K562 (cell line): ENCODE measurements around the gene EBI3. TPM values are rescaled to one million over a fixed set of nuclear protein-coding genes. Genes with fewer than 3 reads are reported as not detected.

Experiments used
- GTF2A2 ChIP-seq: IDR thresholded peaks from 2 replicates; pipeline ENCODE4 v1.6.1; 2016; ENCODE audit warnings: mild to moderate bottlenecking, missing genetic modification characterization, missing compliant biosample characterization
- NCOA1 ChIP-seq: fragments of 450-650 bp; IDR thresholded peaks from 2 replicates; pipeline ENCODE4 v1.6.1; 2016; ENCODE audit warnings: low read depth
- NFE2L1 ChIP-seq: fragments of 450-650 bp; IDR thresholded peaks from 2 replicates; pipeline ENCODE4 v1.6.1; 2016; ENCODE audit warnings: missing genetic modification characterization, low read depth, mild to moderate bottlenecking, missing compliant biosample characterization, moderate library complexity, borderline replicate concordance
- ZC3H4 ChIP-seq: sonication (generic); formaldehyde crosslinking; IDR thresholded peaks from 2 replicates; pipeline ENCODE4 v1.9.0; 2021; ENCODE audit warnings: missing genetic modification reagents, borderline replicate concordance
- ZKSCAN3 ChIP-seq: fragments of 250-450 bp; sonication (Bioruptor Pico); IDR thresholded peaks from 2 replicates; pipeline ENCODE4 v1.4.0; 2020
- ZNF764 ChIP-seq: fragments of 250-450 bp; sonication (Bioruptor Pico); IDR thresholded peaks from 2 replicates; pipeline ENCODE4 v1.4.0; 2020; ENCODE audit warnings: low read depth, mild to moderate bottlenecking, moderate library complexity
- ZNF830 ChIP-seq: fragments of 250-450 bp; sonication (Bioruptor Pico); IDR thresholded peaks from 2 replicates; pipeline ENCODE4 v1.5.0; 2021; ENCODE audit warnings: mild to moderate bottlenecking
- polyA plus RNA-seq, 8 experiments: library from polyadenylated mRNA; depleted of rRNA in 4 of 8; stranded (reverse) in 5 of 8; unstranded in 3 of 8; fragments of >200 nt; fragmentation: Nextera tagmentation in 2 of 8; fragmentation: Illumina TruSeq in 1 of 8; extraction: Ambion mirVana in 2 of 8; extraction: Trizol in 1 of 8; gene quantifications; 2 replicates each; pipeline versions ENCODE4 v1.2.1 to v1.2.3, GENCODE V29; 2011 to 2014; ENCODE audit warnings: inconsistent platforms in 1 of 8, missing spikeins in 1 of 8
- total RNA-seq, 7 experiments: library from RNA; depleted of rRNA in 6 of 7; stranded (reverse); fragments of >200 nt in 6 of 7; fragmentation: Illumina TruSeq in 2 of 7; extraction: Trizol in 2 of 7; gene quantifications; 2 replicates each; pipeline versions ENCODE4 v1.2.1 to v1.2.3, GENCODE V29; 2011 to 2021; ENCODE audit warnings: low replicate concordance in 1 of 7
- TF ChIP-seq, protein P1 (sequence below): fragments of 450-650 bp; IDR thresholded peaks from 2 replicates; pipeline ENCODE4 v1.6.1; 2016; ENCODE audit warnings: mild to moderate bottlenecking, moderate library complexity
- TF ChIP-seq, protein P2 (sequence below), 2 experiments: fragments of 150-350 bp in 1 of 2; IDR thresholded peaks; 2 replicates each; pipeline ENCODE4 v1.6.1; 2012 to 2016; ENCODE audit warnings: low read depth in 2 of 2, low read length in 2 of 2, mild to moderate bottlenecking in 1 of 2, moderate library complexity in 1 of 2

The EBI3 gene
- total and polyA plus RNA-seq, 9 of the 15 experiments (the other 6 are each of a cell fraction or from before 2014, with no cell fraction given): 0.08 to 0.35 (median 0.22) TPM; not detected in 6

DNA sequence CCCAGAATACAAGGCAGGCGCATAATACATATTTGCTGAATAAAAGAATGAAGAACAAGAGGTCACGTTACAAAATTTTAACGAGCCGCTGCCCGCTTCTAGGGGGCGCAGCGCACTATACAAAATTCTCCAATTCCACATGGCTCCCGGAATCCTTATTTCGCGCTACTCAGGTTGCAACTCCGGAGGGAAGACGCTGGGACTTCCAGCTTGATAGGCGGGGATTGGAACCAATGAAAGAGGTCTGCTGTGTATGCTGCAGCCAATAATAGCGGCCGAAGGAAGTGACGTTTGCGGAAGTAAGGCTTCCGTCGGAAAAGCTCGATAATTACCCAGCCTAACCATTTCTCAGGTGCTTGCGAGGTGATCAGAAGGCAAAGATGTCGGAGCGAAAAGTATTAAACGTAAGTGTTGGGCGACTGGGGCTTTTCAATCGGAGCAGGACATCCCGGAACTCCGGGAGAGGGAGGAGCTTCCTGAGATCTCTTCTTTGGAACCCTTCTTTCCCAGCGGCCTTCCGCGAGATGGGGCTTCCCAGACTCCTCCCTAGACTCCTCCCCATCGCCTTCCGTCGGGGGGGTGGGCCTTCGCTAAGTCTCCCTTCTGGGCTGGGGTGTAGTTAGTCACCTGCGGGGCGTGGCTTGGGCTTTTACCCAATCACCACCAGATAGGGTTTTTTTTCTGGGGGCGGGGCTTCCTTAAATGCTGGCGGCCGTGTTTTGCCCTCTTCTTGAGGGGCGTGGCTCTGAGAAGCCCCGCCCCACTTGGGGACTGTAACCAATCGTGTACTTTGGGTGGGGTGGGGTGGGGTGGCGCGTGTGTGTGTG, 17.7 kb downstream of the EBI3 start, which contains the start of gene YJU2 (continued):
- no peak for TF ChIP-seq ZKSCAN3 (CRISPR knock-in tag)
- 0 out of 2 replicates have a peak, but pooled peaks have one; percentile 21 for TF ChIP-seq GTF2A2 (tag)
- no peak for TF ChIP-seq ZNF830 (CRISPR knock-in tag)
- TF ChIP-seq, protein P1, sequence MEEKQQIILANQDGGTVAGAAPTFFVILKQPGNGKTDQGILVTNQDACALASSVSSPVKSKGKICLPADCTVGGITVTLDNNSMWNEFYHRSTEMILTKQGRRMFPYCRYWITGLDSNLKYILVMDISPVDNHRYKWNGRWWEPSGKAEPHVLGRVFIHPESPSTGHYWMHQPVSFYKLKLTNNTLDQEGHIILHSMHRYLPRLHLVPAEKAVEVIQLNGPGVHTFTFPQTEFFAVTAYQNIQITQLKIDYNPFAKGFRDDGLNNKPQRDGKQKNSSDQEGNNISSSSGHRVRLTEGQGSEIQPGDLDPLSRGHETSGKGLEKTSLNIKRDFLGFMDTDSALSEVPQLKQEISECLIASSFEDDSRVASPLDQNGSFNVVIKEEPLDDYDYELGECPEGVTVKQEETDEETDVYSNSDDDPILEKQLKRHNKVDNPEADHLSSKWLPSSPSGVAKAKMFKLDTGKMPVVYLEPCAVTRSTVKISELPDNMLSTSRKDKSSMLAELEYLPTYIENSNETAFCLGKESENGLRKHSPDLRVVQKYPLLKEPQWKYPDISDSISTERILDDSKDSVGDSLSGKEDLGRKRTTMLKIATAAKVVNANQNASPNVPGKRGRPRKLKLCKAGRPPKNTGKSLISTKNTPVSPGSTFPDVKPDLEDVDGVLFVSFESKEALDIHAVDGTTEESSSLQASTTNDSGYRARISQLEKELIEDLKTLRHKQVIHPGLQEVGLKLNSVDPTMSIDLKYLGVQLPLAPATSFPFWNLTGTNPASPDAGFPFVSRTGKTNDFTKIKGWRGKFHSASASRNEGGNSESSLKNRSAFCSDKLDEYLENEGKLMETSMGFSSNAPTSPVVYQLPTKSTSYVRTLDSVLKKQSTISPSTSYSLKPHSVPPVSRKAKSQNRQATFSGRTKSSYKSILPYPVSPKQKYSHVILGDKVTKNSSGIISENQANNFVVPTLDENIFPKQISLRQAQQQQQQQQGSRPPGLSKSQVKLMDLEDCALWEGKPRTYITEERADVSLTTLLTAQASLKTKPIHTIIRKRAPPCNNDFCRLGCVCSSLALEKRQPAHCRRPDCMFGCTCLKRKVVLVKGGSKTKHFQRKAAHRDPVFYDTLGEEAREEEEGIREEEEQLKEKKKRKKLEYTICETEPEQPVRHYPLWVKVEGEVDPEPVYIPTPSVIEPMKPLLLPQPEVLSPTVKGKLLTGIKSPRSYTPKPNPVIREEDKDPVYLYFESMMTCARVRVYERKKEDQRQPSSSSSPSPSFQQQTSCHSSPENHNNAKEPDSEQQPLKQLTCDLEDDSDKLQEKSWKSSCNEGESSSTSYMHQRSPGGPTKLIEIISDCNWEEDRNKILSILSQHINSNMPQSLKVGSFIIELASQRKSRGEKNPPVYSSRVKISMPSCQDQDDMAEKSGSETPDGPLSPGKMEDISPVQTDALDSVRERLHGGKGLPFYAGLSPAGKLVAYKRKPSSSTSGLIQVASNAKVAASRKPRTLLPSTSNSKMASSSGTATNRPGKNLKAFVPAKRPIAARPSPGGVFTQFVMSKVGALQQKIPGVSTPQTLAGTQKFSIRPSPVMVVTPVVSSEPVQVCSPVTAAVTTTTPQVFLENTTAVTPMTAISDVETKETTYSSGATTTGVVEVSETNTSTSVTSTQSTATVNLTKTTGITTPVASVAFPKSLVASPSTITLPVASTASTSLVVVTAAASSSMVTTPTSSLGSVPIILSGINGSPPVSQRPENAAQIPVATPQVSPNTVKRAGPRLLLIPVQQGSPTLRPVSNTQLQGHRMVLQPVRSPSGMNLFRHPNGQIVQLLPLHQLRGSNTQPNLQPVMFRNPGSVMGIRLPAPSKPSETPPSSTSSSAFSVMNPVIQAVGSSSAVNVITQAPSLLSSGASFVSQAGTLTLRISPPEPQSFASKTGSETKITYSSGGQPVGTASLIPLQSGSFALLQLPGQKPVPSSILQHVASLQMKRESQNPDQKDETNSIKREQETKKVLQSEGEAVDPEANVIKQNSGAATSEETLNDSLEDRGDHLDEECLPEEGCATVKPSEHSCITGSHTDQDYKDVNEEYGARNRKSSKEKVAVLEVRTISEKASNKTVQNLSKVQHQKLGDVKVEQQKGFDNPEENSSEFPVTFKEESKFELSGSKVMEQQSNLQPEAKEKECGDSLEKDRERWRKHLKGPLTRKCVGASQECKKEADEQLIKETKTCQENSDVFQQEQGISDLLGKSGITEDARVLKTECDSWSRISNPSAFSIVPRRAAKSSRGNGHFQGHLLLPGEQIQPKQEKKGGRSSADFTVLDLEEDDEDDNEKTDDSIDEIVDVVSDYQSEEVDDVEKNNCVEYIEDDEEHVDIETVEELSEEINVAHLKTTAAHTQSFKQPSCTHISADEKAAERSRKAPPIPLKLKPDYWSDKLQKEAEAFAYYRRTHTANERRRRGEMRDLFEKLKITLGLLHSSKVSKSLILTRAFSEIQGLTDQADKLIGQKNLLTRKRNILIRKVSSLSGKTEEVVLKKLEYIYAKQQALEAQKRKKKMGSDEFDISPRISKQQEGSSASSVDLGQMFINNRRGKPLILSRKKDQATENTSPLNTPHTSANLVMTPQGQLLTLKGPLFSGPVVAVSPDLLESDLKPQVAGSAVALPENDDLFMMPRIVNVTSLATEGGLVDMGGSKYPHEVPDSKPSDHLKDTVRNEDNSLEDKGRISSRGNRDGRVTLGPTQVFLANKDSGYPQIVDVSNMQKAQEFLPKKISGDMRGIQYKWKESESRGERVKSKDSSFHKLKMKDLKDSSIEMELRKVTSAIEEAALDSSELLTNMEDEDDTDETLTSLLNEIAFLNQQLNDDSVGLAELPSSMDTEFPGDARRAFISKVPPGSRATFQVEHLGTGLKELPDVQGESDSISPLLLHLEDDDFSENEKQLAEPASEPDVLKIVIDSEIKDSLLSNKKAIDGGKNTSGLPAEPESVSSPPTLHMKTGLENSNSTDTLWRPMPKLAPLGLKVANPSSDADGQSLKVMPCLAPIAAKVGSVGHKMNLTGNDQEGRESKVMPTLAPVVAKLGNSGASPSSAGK: peak; percentile 5; the same call in 1 of the 2 replicates
- TF ChIP-seq, protein P2, sequence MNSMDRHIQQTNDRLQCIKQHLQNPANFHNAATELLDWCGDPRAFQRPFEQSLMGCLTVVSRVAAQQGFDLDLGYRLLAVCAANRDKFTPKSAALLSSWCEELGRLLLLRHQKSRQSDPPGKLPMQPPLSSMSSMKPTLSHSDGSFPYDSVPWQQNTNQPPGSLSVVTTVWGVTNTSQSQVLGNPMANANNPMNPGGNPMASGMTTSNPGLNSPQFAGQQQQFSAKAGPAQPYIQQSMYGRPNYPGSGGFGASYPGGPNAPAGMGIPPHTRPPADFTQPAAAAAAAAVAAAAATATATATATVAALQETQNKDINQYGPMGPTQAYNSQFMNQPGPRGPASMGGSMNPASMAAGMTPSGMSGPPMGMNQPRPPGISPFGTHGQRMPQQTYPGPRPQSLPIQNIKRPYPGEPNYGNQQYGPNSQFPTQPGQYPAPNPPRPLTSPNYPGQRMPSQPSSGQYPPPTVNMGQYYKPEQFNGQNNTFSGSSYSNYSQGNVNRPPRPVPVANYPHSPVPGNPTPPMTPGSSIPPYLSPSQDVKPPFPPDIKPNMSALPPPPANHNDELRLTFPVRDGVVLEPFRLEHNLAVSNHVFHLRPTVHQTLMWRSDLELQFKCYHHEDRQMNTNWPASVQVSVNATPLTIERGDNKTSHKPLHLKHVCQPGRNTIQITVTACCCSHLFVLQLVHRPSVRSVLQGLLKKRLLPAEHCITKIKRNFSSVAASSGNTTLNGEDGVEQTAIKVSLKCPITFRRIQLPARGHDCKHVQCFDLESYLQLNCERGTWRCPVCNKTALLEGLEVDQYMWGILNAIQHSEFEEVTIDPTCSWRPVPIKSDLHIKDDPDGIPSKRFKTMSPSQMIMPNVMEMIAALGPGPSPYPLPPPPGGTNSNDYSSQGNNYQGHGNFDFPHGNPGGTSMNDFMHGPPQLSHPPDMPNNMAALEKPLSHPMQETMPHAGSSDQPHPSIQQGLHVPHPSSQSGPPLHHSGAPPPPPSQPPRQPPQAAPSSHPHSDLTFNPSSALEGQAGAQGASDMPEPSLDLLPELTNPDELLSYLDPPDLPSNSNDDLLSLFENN (IDR thresholded peaks at IDR 0.05; ENCODE audit: low read depth in 2 of 2, low read length in 2 of 2): no peak
- TF ChIP-seq NFE2L1 (tag): no peak
- TF ChIP-seq ZC3H4 (CRISPR knock-in tag): no peak
- no peak for TF ChIP-seq ZNF764 (CRISPR knock-in tag)
- TF ChIP-seq NCOA1: peak; percentile 99
